ENCODE measurements around the gene CCDC134.

Gene CCDC134

DNA sequence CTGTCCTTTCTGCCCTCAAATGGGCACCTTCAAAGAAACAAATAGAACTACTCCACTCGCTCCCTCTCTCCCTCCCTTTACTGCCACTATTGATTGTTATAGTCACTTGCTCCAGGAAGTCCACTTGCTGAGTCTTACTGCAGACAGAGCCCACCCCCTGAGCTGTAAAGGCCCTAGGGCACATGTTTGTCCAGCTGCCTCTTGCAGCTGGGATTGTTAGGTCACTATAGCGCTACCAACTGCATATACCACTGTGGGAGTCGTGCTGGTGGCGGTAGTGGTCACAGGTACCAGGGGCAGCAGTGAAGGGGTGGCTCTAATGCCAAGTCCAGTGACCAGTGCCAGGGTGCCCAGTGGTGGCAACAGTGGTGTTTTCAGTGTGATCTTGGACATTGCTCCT is 28.0 kb downstream of the CCDC134 start:
- no peak for DNase-seq (ENCODE audit: low spot score)
- no peak overlapping the region for H3K4me3 ChIP-seq
- no peak overlapping the region for H3K27ac ChIP-seq
- TF ChIP-seq, protein P1, sequence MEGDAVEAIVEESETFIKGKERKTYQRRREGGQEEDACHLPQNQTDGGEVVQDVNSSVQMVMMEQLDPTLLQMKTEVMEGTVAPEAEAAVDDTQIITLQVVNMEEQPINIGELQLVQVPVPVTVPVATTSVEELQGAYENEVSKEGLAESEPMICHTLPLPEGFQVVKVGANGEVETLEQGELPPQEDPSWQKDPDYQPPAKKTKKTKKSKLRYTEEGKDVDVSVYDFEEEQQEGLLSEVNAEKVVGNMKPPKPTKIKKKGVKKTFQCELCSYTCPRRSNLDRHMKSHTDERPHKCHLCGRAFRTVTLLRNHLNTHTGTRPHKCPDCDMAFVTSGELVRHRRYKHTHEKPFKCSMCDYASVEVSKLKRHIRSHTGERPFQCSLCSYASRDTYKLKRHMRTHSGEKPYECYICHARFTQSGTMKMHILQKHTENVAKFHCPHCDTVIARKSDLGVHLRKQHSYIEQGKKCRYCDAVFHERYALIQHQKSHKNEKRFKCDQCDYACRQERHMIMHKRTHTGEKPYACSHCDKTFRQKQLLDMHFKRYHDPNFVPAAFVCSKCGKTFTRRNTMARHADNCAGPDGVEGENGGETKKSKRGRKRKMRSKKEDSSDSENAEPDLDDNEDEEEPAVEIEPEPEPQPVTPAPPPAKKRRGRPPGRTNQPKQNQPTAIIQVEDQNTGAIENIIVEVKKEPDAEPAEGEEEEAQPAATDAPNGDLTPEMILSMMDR (IDR thresholded peaks at IDR 0.05) = no peak

DNA sequence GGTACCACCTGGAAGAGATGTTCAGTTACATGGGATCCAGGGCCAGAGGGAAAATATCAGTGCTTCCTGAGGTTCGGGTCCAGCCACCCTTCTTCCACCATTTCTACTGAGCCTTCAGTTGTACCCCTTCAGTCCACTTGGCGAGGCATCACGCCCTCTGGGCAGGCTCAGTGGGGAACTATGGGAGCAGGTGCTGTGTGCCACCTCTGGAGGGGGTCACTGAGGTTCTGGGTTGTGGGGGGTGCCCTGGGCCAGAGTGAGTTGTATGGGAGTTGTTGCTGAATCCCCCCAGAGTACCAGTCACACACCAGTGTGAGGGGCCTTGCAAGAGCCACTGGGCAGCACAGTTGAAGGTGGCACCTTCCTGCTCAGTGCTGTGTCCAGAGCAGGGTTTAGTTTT is 29.7 kb downstream of the CCDC134 start:
- Histone ChIP-seq H3K27ac (no peak overlapping the region), H3K4me3 (no peak overlapping the region)
- TF ChIP-seq, protein P1 (IDR thresholded peaks at IDR 0.05) = no peak
- DNase-seq (ENCODE audit: low spot score) = no peak

DNA sequence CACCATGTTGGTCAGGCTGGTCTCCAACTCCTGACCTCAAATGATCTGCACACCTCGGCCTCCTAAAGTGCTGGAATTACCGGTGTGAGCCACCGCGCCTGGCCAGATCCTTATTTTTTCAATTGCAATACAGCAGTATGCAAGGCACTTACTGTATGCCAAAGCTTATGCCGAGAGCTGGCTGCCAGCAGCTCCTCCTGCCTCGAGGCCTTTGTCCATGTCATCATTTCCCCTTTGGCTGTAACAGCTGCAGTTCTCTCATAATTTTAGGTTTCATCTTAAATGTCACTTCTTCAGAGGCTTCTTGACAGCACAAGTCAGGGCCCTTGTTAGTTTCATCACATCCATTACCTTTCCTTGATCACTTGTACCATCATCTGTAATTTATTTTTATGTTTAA is 30.9 kb downstream of the CCDC134 start:
- Histone ChIP-seq H3K27ac (peak overlapping the region in 1 of 2 donors; percentile 90), H3K4me3 (no peak overlapping the region)
- DNase-seq (ENCODE audit: low spot score) = no peak
- TF ChIP-seq, protein P1 (IDR thresholded peaks at IDR 0.05) = no peak

DNA sequence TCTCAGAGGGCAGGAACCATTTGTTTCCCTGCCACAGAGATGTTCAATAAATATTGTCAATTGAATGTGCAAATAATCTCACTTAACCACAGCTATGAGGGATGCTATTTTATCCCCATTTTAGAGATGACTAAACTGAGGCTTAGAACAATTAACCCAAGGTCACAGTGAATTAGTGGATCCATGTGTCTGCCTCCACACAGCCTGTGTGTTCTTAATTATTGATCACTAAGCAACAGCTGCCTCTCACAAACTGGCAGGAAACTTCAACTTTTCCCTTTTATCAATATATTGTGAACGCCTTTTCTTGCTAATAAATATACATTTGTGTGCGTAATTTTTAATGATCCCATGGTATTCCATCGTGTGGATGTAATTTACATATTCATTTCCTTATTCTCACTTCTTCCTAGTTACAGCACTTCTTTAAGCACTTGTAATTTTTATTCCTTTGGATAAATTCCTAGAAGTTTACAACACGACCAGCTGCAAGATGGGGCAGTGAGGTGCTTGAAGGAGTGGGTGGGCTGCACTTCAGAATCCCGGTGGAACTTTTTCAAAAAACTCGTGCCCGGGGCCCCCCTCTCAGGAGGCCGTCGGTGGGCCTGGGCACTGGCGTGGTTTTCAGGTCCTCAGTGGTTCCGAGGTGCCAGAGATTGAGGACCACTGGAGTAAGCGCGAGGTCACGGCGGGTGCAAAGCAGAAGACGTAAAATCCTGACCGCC is 31.5 kb downstream of the CCDC134 start:
- no peak for DNase-seq (ENCODE audit: low spot score)
- H3K27ac ChIP-seq = peak overlapping the region; percentile 90 to 91
- TF ChIP-seq, protein P1 (IDR thresholded peaks at IDR 0.05) = no peak
- H3K4me3 ChIP-seq = peak overlapping the region; percentile 94

DNA sequence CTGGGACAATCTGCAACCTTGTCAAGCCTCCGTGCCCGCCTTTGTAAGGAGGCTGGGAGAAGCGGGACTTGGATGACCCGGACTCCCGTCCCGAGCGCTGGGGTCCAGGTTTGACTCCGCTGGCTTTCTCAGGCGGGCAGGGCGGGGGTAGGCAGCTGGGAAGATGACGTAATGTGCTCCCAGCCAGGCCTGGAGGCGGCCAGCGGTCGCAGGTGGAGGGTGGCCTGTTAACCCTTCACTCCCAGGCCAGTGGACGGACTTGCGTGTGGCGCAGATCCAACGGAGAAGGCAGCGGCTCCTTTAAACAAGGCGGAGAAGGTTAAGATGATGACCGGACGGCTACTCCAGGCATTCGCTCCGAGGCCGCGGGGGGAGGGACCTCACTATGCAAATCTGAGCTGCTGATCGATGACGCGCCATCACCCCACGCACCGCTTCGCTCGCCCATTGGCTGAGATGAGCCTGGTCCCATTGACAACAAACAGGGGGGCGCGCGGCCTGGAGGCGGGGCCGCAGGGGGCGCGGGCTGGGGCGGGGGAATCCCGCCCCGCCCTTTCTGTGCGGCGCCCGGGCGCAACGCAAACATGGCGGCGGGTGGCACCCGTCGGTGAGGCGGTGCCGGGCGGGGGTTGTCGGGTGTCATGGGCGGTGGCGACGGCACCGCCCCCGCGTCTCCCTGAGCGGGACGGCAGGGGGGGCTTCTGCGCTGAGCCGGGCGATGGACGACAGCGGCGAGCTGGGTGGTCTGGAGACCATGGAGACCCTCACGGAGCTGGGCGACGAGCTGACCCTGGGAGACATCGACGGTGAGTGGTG is 32.3 kb downstream of the CCDC134 start, which contains the start of gene SREBF2:
SREBF2 (plus strand) TSS at position 553 of the 816 bp plus-strand sequence; CDS start at position 719, 166 bp downstream.
- DNase-seq (ENCODE audit: low spot score) = peak; percentile 100
- Histone ChIP-seq H3K4me3 (peak within 1 kb of the TSS; percentile 94), H3K27ac (peak within 1 kb of the TSS; percentile 90 to 91)
- TF ChIP-seq, protein P1 (IDR thresholded peaks at IDR 0.05) = no peak

DNA sequence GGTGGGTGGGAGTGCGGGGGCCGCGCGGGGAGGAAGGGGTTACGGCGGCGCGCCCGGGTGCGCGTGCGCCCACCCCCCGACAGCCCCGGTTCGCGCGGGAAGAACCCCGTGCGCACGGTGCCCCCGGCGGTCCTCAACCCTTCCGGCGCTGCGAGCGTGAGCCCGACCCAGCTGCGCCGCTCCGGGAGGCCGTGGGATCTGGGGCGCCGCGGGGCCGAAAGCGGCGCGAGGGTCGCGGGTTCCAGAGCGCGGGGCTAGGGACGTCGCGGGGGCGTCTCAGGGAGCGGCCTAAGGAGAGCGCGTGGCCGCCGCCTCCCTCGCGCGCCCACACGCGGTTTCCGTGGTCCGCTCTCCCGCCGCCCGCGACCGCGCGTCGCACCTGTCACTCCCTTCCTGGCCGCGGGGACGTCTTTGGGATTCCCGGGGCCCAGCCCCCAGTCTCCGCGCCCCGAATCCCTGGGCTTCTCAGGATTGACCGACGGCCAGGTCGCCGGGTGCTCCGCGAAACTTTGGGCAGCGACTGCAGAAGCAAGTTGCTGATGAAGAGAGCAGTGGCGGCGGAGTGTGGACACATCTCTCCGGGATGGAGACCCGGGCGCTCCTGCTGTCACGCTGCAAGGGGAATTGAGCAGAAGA is 33.0 kb downstream of the CCDC134 start:
- peak overlapping the region; percentile 94 for H3K4me3 ChIP-seq
- TF ChIP-seq, protein P1 (IDR thresholded peaks at IDR 0.05) = no peak
- DNase-seq (ENCODE audit: low spot score) = peak; percentile 79
- peak overlapping the region; percentile 90 to 91 for H3K27ac ChIP-seq
